Thyroid gland (tissue), 4 donors: ENCODE results near the gene PIGU. TPM values are rescaled to one million over a fixed set of nuclear protein-coding genes. Genes with fewer than 3 reads are reported as not detected.

Experiments
- DNase-seq, 2 donors: peaks; one replicate each; pipeline ENCODE4 v3.0.0-alpha.2; 2019
- H3K27ac ChIP-seq, 3 donors: fragments of 200-600 bp; sonication (generic); 1 replicate in 2 of 3; 2 replicates in 1 of 3; pipeline ENCODE4 v1.5.1; 2016 to 2019; ENCODE audit warnings: mild to moderate bottlenecking in 1 of 3, moderate library complexity in 1 of 3
- H3K27me3 ChIP-seq: fragments of 200-600 bp; sonication (generic); one replicate; pipeline ENCODE4 v1.5.1; 2019
- H3K36me3 ChIP-seq, 2 donors: fragments of 200-600 bp; sonication (generic); one replicate each; pipeline ENCODE4 v1.5.1; 2016 to 2019
- H3K4me1 ChIP-seq, 2 donors: fragments of 200-600 bp; sonication (generic); one replicate each; pipeline ENCODE4 v1.5.1; 2017 to 2019
- H3K4me3 ChIP-seq, 3 donors: fragments of 200-600 bp; sonication (generic); replicated peaks in 1 of 3; 1 replicate in 2 of 3; 2 replicates in 1 of 3; pipeline ENCODE4 v1.5.1; 2016; ENCODE audit warnings: mild to moderate bottlenecking in 1 of 3
- H3K9me3 ChIP-seq: fragments of 200-600 bp; sonication (generic); one replicate; pipeline ENCODE4 v1.5.1; 2017
- POLR2A ChIP-seq, 2 donors: fragments of 450-650 bp; IDR thresholded peaks; one replicate each; pipeline ENCODE4 v1.6.1; 2017; ENCODE audit warnings: antibody characterized with exemption in 2 of 2, mild to moderate bottlenecking in 2 of 2, moderate library complexity in 1 of 2
- WGBS, 2 donors: methylation state at CpG; one replicate each; pipeline ENCODE4 v1.1.5; 2017; 5-methylcytosine and 5-hydroxymethylcytosine counted together
- intact Hi-C: fragments of 100-400 bp; cut with DNase I; formaldehyde crosslinking; loops from one replicate; pipeline ENCODE4 v1.15.1; 2023
- total RNA-seq, 4 donors: library from RNA; depleted of rRNA; stranded (reverse); fragments of >200 nt; gene quantifications; one replicate each; pipeline ENCODE4 v1.2.3, GENCODE V29; 2016
- TF ChIP-seq, protein P1 (sequence below), 6 experiments: fragments of 200-600 bp in 3 of 6; fragments of 450-650 bp in 3 of 6; sonication (generic) in 3 of 6; IDR thresholded peaks; one replicate each; pipeline ENCODE4 v1.5.1; 2016 to 2019; ENCODE audit warnings: antibody characterized with exemption in 6 of 6, mild to moderate bottlenecking in 2 of 6, inconsistent platforms in 1 of 6, moderate library complexity in 1 of 6

The PIGU gene
- total RNA-seq, 4 donors from 2014 or later, result 12.1 to 25.8 (median 18.0) TPM

DNA sequence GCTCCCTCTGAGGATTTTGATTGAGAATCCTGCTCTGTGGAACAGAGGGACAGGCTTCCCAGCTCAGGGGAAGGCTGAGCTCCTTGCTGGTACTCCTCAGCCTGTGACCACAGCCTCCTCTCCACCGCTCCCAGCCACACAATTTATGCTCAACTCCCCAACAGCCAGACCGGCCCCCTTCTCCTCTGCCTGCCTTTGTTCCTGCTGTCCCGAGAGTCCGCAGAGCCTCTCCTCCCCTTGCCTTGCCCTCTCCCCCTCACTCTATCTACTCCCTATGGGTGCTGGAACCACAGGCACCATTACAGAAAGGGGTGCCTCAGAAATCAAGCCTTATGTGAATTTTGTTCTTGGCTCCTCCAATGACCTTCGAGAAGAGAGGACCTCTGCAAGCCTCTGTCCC lies 102.5 kb downstream of the PIGU start:
- Histone ChIP-seq H3K4me3 (no peak overlapping the region), H3K4me1 (peaks cover 0 to 4% of the 10 kb centered on the region in 2 donors), H3K9me3 (no peaks in the 10 kb centered on the region), H3K27ac (no peak overlapping the region), H3K36me3 (no peaks in the 10 kb centered on the region), H3K27me3 (no peaks in the 10 kb centered on the region)
- DNase-seq, result no peak
- intact Hi-C loops, result no loop called here
- 96 to 98% methylated on average over 5 of the region's 5 CpGs for WGBS, 2 donors
- TF ChIP-seq POLR2A (IDR thresholded peaks at IDR 0.05), result no peak
- TF ChIP-seq, protein P1, sequence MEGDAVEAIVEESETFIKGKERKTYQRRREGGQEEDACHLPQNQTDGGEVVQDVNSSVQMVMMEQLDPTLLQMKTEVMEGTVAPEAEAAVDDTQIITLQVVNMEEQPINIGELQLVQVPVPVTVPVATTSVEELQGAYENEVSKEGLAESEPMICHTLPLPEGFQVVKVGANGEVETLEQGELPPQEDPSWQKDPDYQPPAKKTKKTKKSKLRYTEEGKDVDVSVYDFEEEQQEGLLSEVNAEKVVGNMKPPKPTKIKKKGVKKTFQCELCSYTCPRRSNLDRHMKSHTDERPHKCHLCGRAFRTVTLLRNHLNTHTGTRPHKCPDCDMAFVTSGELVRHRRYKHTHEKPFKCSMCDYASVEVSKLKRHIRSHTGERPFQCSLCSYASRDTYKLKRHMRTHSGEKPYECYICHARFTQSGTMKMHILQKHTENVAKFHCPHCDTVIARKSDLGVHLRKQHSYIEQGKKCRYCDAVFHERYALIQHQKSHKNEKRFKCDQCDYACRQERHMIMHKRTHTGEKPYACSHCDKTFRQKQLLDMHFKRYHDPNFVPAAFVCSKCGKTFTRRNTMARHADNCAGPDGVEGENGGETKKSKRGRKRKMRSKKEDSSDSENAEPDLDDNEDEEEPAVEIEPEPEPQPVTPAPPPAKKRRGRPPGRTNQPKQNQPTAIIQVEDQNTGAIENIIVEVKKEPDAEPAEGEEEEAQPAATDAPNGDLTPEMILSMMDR (IDR thresholded peaks at IDR 0.05), result no peak

DNA sequence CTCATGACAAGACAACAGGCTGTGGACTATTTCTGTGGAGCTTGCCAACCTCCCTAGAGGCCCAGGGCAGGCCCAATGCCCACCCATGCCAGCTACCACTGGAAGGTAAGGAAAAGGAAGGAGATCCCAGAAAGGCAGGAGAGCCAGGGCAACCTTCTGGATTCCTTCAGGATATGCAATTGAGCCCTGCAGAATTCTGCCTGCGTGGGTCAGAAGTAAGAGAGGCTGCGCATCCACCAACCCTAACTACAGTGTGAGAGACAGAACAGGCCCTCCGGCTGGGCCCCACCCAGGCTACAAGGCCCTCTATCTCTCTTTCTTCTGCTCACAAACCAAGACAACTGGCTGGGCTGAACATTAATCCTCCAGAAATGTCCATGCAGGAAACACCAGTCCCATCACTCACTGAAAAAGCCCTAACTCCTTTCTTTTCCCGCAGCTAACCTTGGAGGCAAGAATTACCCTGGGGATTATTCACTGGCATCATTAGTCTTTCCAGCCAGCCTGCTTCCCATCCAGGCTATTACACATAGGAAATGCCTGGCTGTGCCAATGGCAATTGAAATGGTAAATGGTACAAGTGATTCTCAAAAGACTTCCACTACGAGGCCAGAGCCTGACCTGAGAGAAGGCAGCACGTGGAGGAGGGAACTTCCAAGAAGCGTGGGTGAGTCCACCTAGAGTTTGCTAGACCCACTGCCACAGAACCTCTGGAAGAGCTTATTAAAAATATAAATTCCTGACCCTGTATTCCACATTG lies 103.2 kb downstream of the PIGU start:
- intact Hi-C loops, result no loop called here
- H3K4me1 ChIP-seq, result no peaks in the 10 kb centered on the region
- no peak overlapping the region for H3K4me3 ChIP-seq
- TF ChIP-seq, protein P1 (IDR thresholded peaks at IDR 0.05), result no peak
- no peak for TF ChIP-seq POLR2A (IDR thresholded peaks at IDR 0.05)
- no peaks in the 10 kb centered on the region for H3K36me3 ChIP-seq
- 97% methylated on average over 7 of the region's 7 CpGs for WGBS, 2 donors
- no peak for DNase-seq
- no peak overlapping the region for H3K27ac ChIP-seq
- H3K27me3 ChIP-seq, result no peaks in the 10 kb centered on the region
- H3K9me3 ChIP-seq, result no peaks in the 10 kb centered on the region

DNA sequence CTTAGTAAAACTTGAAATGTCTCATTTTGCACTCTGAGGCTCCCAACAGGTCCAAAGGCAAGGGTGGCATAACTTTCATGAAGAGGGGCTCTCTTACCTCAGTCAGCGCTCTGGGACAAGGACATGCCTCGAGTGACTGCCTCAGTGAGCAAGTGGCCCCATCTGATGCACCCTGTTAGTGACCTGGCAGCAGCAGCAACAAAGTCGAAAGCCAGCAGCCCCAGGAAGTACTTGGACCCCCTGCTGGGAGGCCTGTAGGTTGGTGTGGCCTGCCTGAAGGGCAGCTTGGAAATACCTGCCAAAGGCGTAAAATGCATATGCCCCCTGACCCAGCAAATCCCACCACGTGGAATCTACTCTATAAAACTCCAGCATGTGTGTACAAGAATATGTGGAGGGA lies 105.1 kb downstream of the PIGU start:
- no peak overlapping the region for H3K27ac ChIP-seq
- H3K27me3 ChIP-seq, result no peaks in the 10 kb centered on the region
- TF ChIP-seq, protein P1 (IDR thresholded peaks at IDR 0.05), result no peak
- no peak for TF ChIP-seq POLR2A (IDR thresholded peaks at IDR 0.05)
- DNase-seq, result no peak
- H3K4me1 ChIP-seq, result peaks cover 0 to 3% of the 10 kb centered on the region in 2 donors
- intact Hi-C loops, result no loop called here
- WGBS, 2 donors, result 85 to 93% methylated on average over 4 to 5 of the region's 5 CpGs
- no peak overlapping the region for H3K4me3 ChIP-seq
- H3K9me3 ChIP-seq, result no peaks in the 10 kb centered on the region
- H3K36me3 ChIP-seq, result no peaks in the 10 kb centered on the region

DNA sequence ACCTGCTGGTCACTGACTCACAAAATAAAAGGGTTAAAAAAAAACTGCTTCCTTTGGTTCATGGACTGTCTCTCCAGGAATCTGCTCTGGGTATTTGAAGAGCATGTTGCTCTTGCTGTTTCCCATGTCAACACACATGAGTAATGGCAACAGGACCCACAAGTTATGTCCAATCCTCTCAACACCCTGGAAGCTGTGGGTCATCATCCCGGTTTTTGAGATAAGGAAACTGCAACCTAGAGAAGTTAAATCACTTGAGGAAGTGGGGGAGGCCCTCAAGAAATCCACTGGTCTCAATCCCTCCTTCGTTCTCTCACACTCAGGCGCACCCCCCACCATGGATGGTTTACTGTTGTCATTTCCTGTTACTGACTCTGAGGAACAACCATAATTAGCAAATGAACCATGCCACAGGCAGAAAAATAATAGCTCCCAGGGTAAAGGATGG lies 106.0 kb downstream of the PIGU start:
- no peak for DNase-seq
- WGBS, 2 donors, result 58 to 69% methylated on average over 3 of the region's 3 CpGs
- Histone ChIP-seq H3K27ac (no peak overlapping the region), H3K4me3 (no peak overlapping the region), H3K36me3 (no peaks in the 10 kb centered on the region), H3K4me1 (peaks cover 0 to 3% of the 10 kb centered on the region in 2 donors), H3K9me3 (no peaks in the 10 kb centered on the region), H3K27me3 (no peaks in the 10 kb centered on the region)
- intact Hi-C loops, result no loop called here
- no peak for TF ChIP-seq POLR2A (IDR thresholded peaks at IDR 0.05)

DNA sequence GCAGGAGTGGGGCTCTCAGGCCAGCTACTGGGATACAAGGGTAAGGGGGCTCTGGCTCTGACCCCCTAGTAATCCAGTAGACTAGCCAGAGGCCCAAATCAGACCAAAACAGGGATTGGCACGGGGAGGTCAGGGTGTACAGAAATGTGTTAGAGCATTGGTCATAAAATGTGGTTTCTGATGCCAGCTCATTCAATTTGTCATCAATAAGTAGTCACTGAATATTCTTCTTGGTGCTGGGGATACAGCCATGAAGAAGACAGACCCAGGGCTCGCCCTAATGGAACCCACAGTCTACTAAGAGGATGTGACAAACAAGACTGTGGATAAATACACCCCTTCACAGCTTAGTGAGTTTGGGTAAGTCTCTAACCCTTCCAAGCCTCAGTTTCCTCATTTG lies 107.3 kb downstream of the PIGU start:
- Histone ChIP-seq H3K27me3 (no peaks in the 10 kb centered on the region), H3K27ac (no peak overlapping the region), H3K36me3 (no peaks in the 10 kb centered on the region), H3K9me3 (no peaks in the 10 kb centered on the region), H3K4me1 (peaks cover 0 to 3% of the 10 kb centered on the region in 2 donors), H3K4me3 (no peak overlapping the region)
- TF ChIP-seq, protein P1 (IDR thresholded peaks at IDR 0.05), result no peak
- no peak for TF ChIP-seq POLR2A (IDR thresholded peaks at IDR 0.05)
- DNase-seq, result no peak
- intact Hi-C loops, result loop anchor here (10.0 kb wide), 1 partner anchor 195 kb away; no protein-coding TSS in a partner anchor
- WGBS, 2 donors, result 93 to 97% methylated on average over 2 of the region's 2 CpGs
